CD4-positive, alpha-beta memory T cell (primary cell): ENCODE data around the gene LCP1. TPM values are rescaled to one million over a fixed set of nuclear protein-coding genes. Genes with fewer than 3 reads are reported as not detected.
A peak's percentile ranks its signal among the peaks of the same experiment; 100 is the strongest.

Experiments used
- CTCF ChIA-PET: fragments of 350-600 bp; sonication (Branson Sonifier 250); formaldehyde crosslinking; loops from one replicate; lab custom pipeline; 2021; ENCODE audit warnings: inconsistent platforms; ENCODE audit not compliant: partially characterized antibody; lab: Charles Lee
- POLR2A ChIA-PET: fragments of 350-600 bp; sonication (Branson Sonifier 250); formaldehyde crosslinking; loops from one replicate; lab custom pipeline; 2021; ENCODE audit not compliant: partially characterized antibody; lab: Charles Lee
- DNase-seq, 5 donors: peaks; one replicate each; pipeline versions ENCODE4 v3.0.0 to v3.0.0-alpha.2; 2020 to 2022; ENCODE audit warnings: mixed read lengths in 1 of 5
- H3K27ac ChIP-seq: one replicate; pipeline ENCODE4 v1.7.0; 2013; ENCODE audit warnings: low read depth, low read length
- H3K27me3 ChIP-seq: 2 replicates; pipeline ENCODE4 v1.7.0; 2013; ENCODE audit warnings: mild to moderate bottlenecking, low read length, moderate library complexity; ENCODE audit not compliant: insufficient read depth
- H3K36me3 ChIP-seq: 2 replicates; pipeline ENCODE4 v1.7.0; 2013; ENCODE audit warnings: mild to moderate bottlenecking, low read length, moderate library complexity; ENCODE audit not compliant: insufficient read depth
- H3K4me1 ChIP-seq: 2 replicates; pipeline ENCODE4 v1.7.0; 2013; ENCODE audit warnings: mild to moderate bottlenecking, low read length, moderate library complexity; ENCODE audit not compliant: insufficient read depth
- H3K4me3 ChIP-seq, 2 donors: one replicate each; pipeline ENCODE4 v1.7.0; 2013; ENCODE audit warnings: low read length in 2 of 2, mild to moderate bottlenecking in 1 of 2
- H3K9me3 ChIP-seq, 2 donors: one replicate each; pipeline ENCODE4 v1.7.0; 2013; ENCODE audit warnings: low read length in 2 of 2, control low read depth in 1 of 2; ENCODE audit not compliant: control insufficient read depth in 1 of 2
- H3K27ac Mint-ChIP-seq, 7 donors: one replicate each; pipeline ENCODE4 v1.8.0; 2020 to 2021; ENCODE audit warnings: mixed read lengths in 7 of 7, mild to moderate bottlenecking in 6 of 7, inconsistent platforms in 3 of 7, moderate library complexity in 3 of 7
- H3K27me3 Mint-ChIP-seq, 2 donors: one replicate each; pipeline ENCODE4 v1.8.0; 2020 to 2021; ENCODE audit warnings: mixed read lengths in 2 of 2
- H3K36me3 Mint-ChIP-seq, 2 donors: one replicate each; pipeline ENCODE4 v1.8.0; 2020 to 2021; ENCODE audit warnings: mixed read lengths in 2 of 2, inconsistent platforms in 1 of 2, mild to moderate bottlenecking in 1 of 2
- H3K4me1 Mint-ChIP-seq, 4 donors: one replicate each; pipeline ENCODE4 v1.8.0; 2020 to 2021; ENCODE audit warnings: mixed read lengths in 4 of 4, mild to moderate bottlenecking in 1 of 4
- H3K4me3 Mint-ChIP-seq, 8 donors: one replicate each; pipeline ENCODE4 v1.8.0; 2020 to 2021; ENCODE audit warnings: mixed read lengths in 8 of 8, mild to moderate bottlenecking in 7 of 8, moderate library complexity in 6 of 8, inconsistent platforms in 3 of 8
- H3K9me3 Mint-ChIP-seq, 8 donors: one replicate each; pipeline ENCODE4 v1.8.0; 2020 to 2021; ENCODE audit warnings: mixed read lengths in 8 of 8, mild to moderate bottlenecking in 5 of 8, inconsistent platforms in 3 of 8, moderate library complexity in 1 of 8
- intact Hi-C: fragments of 100-400 bp; cut with micrococcal nuclease; formaldehyde crosslinking; loops from one replicate; pipeline ENCODE4 v1.15.1; 2023
- polyA plus RNA-seq, 2 donors: library from polyadenylated mRNA; unstranded; fragments of 300-500 nt; fragmentation: Illumina TruSeq; gene quantifications; one replicate each; pipeline ENCODE4 v1.2.3, GENCODE V29; 2021
- total RNA-seq, 2 experiments: library from RNA; stranded (reverse); gene quantifications; one replicate each; pipeline ENCODE4 v1.2.3, GENCODE V29; 2021

The LCP1 gene
- total and polyA plus RNA-seq, 4 experiments from 2014 or later: 466 to 1,658 (median 833) TPM

- CTCF ChIA-PET: interaction anchor here (0.6 to 1.9 kb wide), 12 partner anchors 8 to 110 kb away, joined by 3 to 12 read pairs (median 6); partner anchors contain the start of gene LCP1
- peak overlapping the region; percentile 85 to 97 (median 93) for H3K4me3 Mint-ChIP-seq
- intact Hi-C loops: loop anchor here (1.0 to 2.0 kb wide), 4 partner anchors 9 to 86 kb away; no protein-coding TSS in a partner anchor
These were observed 29.1 kb upstream of the LCP1 start for GRCh38 chr13:46211116-46211482.

GRCh38 chr13:46210362-46211083 is 28.5 kb upstream of the LCP1 start:
- CTCF ChIA-PET: interaction anchor here (0.6 to 1.9 kb wide), 12 partner anchors 8 to 111 kb away, joined by 3 to 12 read pairs (median 6); partner anchors contain the start of gene LCP1
- H3K4me1 ChIP-seq: peaks cover 18% of the 10 kb centered on the region
- no peaks in the 10 kb centered on the region for H3K27me3 ChIP-seq
- peak overlapping the region; percentile 75 for H3K27ac ChIP-seq
- Mint-ChIP-seq H3K4me1 (peaks cover 11 to 36% (median 22%) of the 10 kb centered on the region in 4 donors), H3K4me3 (peak overlapping the region; percentile 85 to 97 (median 93)), H3K36me3 (peaks cover 0 to 3% of the 10 kb centered on the region in 2 donors), H3K27ac (peak overlapping the region; percentile 83 to 97 (median 95)), H3K9me3 (no peaks in the 10 kb centered on the region), H3K27me3 (no peaks in the 10 kb centered on the region)
- no peaks in the 10 kb centered on the region for H3K36me3 ChIP-seq
- no peak for DNase-seq
- POLR2A ChIA-PET: interaction anchor here (1.0 to 2.0 kb wide), 15 partner anchors 8 to 111 kb away, joined by 3 to 29 read pairs (median 7); partner anchors contain the start of gene LCP1
- intact Hi-C loops: loop anchor here (1.0 to 2.0 kb wide), 4 partner anchors 8 to 86 kb away; no protein-coding TSS in a partner anchor
- peak overlapping the region in 1 of 2 donors; percentile 56 for H3K4me3 ChIP-seq
- H3K9me3 ChIP-seq: no peaks in the 10 kb centered on the region

More at GRCh38 chr13:46211116-46211482, 29.1 kb upstream of the LCP1 start:
- no peaks in the 10 kb centered on the region for H3K9me3 Mint-ChIP-seq
- no peaks in the 10 kb centered on the region for H3K27me3 ChIP-seq
- H3K27ac ChIP-seq: peak overlapping the region; percentile 75
- no peaks in the 10 kb centered on the region for H3K27me3 Mint-ChIP-seq
- no peaks in the 10 kb centered on the region for H3K36me3 ChIP-seq
- peaks cover 18% of the 10 kb centered on the region for H3K4me1 ChIP-seq
- no peaks in the 10 kb centered on the region for H3K9me3 ChIP-seq
- peaks cover 9 to 30% (median 18%) of the 10 kb centered on the region in 4 donors for H3K4me1 Mint-ChIP-seq
- POLR2A ChIA-PET: interaction anchor here (1.0 to 2.0 kb wide), 15 partner anchors 9 to 110 kb away, joined by 3 to 29 read pairs (median 7); partner anchors contain the start of gene LCP1
- peaks cover 0 to 3% of the 10 kb centered on the region in 2 donors for H3K36me3 Mint-ChIP-seq
- peak overlapping the region; percentile 83 to 97 (median 95) for H3K27ac Mint-ChIP-seq
- peak overlapping the region; percentile 49 to 56 for H3K4me3 ChIP-seq
- DNase-seq: peak; percentile 54 to 84 (median 74)

GRCh38 chr13:46207828-46208227 is 25.9 kb upstream of the LCP1 start:
- no peaks in the 10 kb centered on the region for H3K9me3 ChIP-seq
- no peaks in the 10 kb centered on the region for H3K36me3 ChIP-seq
- intact Hi-C loops: no loop called here
- no peak for DNase-seq
- Mint-ChIP-seq H3K27ac (no peak overlapping the region), H3K4me1 (peaks cover 17 to 48% (median 29%) of the 10 kb centered on the region in 4 donors), H3K27me3 (no peaks in the 10 kb centered on the region), H3K36me3 (peaks cover 0 to 3% of the 10 kb centered on the region in 2 donors), H3K4me3 (no peak overlapping the region), H3K9me3 (no peaks in the 10 kb centered on the region)
- no peak overlapping the region for H3K27ac ChIP-seq
- ChIA-PET POLR2A (interaction anchor here (1.0 to 1.3 kb wide), 2 partner anchors 25 to 88 kb away, joined by 3 read pairs; partner anchors contain the start of gene LCP1), CTCF (interaction anchor here (1.0 to 1.4 kb wide), 3 partner anchors 15 to 113 kb away, joined by 3 to 6 read pairs (median 4); no protein-coding TSS in a partner anchor)
- no peaks in the 10 kb centered on the region for H3K27me3 ChIP-seq
- H3K4me3 ChIP-seq: no peak overlapping the region
- H3K4me1 ChIP-seq: peaks cover 21% of the 10 kb centered on the region

GRCh38 chr13:46206143-46206542 is 24.2 kb upstream of the LCP1 start:
- Mint-ChIP-seq H3K4me1 (peaks cover 23 to 51% (median 33%) of the 10 kb centered on the region in 4 donors), H3K27me3 (no peaks in the 10 kb centered on the region), H3K27ac (peak overlapping the region in 5 of 7 donors; percentile 17 to 55 (median 37)), H3K36me3 (peaks cover 0 to 1% of the 10 kb centered on the region in 2 donors), H3K9me3 (peaks cover 0 to 1% (median 0%) of the 10 kb centered on the region in 8 donors), H3K4me3 (no peak overlapping the region)
- H3K27me3 ChIP-seq: no peaks in the 10 kb centered on the region
- no peak overlapping the region for H3K27ac ChIP-seq
- peaks cover 30% of the 10 kb centered on the region for H3K4me1 ChIP-seq
- H3K9me3 ChIP-seq: no peaks in the 10 kb centered on the region
- H3K4me3 ChIP-seq: no peak overlapping the region
- ChIA-PET POLR2A (interaction anchor here (1.2 kb wide), 1 partner anchor 30 kb away, joined by 4 read pairs; no protein-coding TSS in a partner anchor), CTCF (interaction anchor here (1.1 to 1.4 kb wide), 2 partner anchors 35 to 115 kb away, joined by 3 to 4 read pairs; no protein-coding TSS in a partner anchor)
- DNase-seq: no peak
- intact Hi-C loops: no loop called here
- no peaks in the 10 kb centered on the region for H3K36me3 ChIP-seq

GRCh38 chr13:46202966-46203365 is 21.0 kb upstream of the LCP1 start:
- ChIA-PET CTCF (interaction anchor here (1.0 to 2.2 kb wide), 8 partner anchors 8 to 118 kb away, joined by 3 to 6 read pairs (median 5); partner anchors contain the start of genes LCP1 and LRRC63), POLR2A (interaction anchor here (0.9 to 3.1 kb wide), 9 partner anchors 8 to 151 kb away, joined by 3 to 16 read pairs (median 3); partner anchors contain the start of genes LCP1, LRRC63 and ZC3H13)
- DNase-seq: no peak
- no peaks in the 10 kb centered on the region for H3K27me3 Mint-ChIP-seq
- no peaks in the 10 kb centered on the region for H3K27me3 ChIP-seq
- peaks cover 31 to 65% (median 41%) of the 10 kb centered on the region in 4 donors for H3K4me1 Mint-ChIP-seq
- H3K27ac ChIP-seq: no peak overlapping the region
- peaks cover 0 to 1% (median 0%) of the 10 kb centered on the region in 8 donors for H3K9me3 Mint-ChIP-seq
- H3K36me3 ChIP-seq: no peaks in the 10 kb centered on the region
- H3K27ac Mint-ChIP-seq: peak overlapping the region in 4 of 7 donors; percentile 1 to 85 (median 70)
- H3K4me1 ChIP-seq: peaks cover 32% of the 10 kb centered on the region
- no peaks in the 10 kb centered on the region for H3K36me3 Mint-ChIP-seq
- no peak overlapping the region for H3K4me3 ChIP-seq
- H3K4me3 Mint-ChIP-seq: peak overlapping the region in 2 of 8 donors; percentile 17 to 36
- no peaks in the 10 kb centered on the region for H3K9me3 ChIP-seq
- intact Hi-C loops: loop anchor here (1.0 kb wide), 1 partner anchor 8 kb away; the partner anchor contains the start of gene LRRC63

- Mint-ChIP-seq H3K9me3 (peaks cover 0 to 1% (median 0%) of the 10 kb centered on the region in 8 donors), H3K4me1 (peaks cover 31 to 60% (median 41%) of the 10 kb centered on the region in 4 donors), H3K27ac (peak overlapping the region; percentile 73 to 93 (median 90)), H3K4me3 (peak overlapping the region in 6 of 8 donors; percentile 37 to 76 (median 58)), H3K27me3 (no peaks in the 10 kb centered on the region), H3K36me3 (no peaks in the 10 kb centered on the region)
- Histone ChIP-seq H3K27ac (no peak overlapping the region), H3K36me3 (no peaks in the 10 kb centered on the region), H3K27me3 (no peaks in the 10 kb centered on the region), H3K9me3 (no peaks in the 10 kb centered on the region), H3K4me3 (no peak overlapping the region), H3K4me1 (peaks cover 32% of the 10 kb centered on the region)
- ChIA-PET POLR2A (interaction anchor here (0.7 to 3.1 kb wide), 10 partner anchors 9 to 150 kb away, joined by 3 to 16 read pairs (median 3); partner anchors contain the start of genes LCP1, LRRC63 and ZC3H13), CTCF (interaction anchor here (1.0 to 2.2 kb wide), 5 partner anchors 9 to 119 kb away, joined by 3 to 6 read pairs (median 5); partner anchors contain the start of genes LCP1 and LRRC63)
- intact Hi-C loops: loop anchor here (1.0 kb wide), 1 partner anchor 9 kb away; the partner anchor contains the start of gene LRRC63
- peak in 3 of 5 donors; percentile 35 to 50 (median 40) for DNase-seq
These were observed 20.3 kb upstream of the LCP1 start for GRCh38 chr13:46202188-46202795.
